Measurements from ENCODE around the gene PDCD4.

The PDCD4 gene

GRCh38 chr10:110847374-110847773 is 24.4 kb upstream of the PDCD4 start:
- Histone ChIP-seq H3K4me3 (ENCODE audit: low read depth in 1 of 2, low read length in 1 of 2) (no peak overlapping the region), H3K36me3 (no peaks in the 10 kb centered on the region), H3K27ac (no peak overlapping the region), H3K9me3 (no peaks in the 10 kb centered on the region), H3K4me1 (ENCODE audit: control insufficient read depth in 1 of 2, insufficient read depth in 1 of 2, low read depth in 1 of 2, low read length in 1 of 2) (peaks cover 19 to 39% of the 10 kb centered on the region in 2 experiments), H3K27me3 (no peaks in the 10 kb centered on the region)
- TF ChIP-seq CTCF (IDR thresholded peaks at IDR 0.05) = no peak

DNA sequence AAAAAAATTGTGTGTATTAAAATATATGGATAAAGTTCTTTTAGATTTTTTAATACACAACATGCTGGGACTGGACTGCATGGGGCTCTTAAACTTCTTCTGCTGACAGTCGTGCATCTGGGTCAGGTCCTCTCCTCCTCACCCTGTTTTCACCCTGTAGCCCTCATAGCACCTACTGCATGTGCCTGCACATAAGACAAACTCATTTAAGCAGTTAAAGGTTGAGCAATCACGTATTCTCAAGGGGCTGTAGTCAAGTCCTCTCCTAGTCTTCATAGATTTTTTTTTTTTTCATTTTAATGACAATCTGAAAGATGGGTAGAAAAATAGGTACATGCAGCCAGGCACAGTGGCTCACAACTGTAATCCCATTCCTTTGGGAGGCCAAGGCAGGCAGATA is 23.6 kb upstream of the PDCD4 start:
- Histone ChIP-seq H3K9me3 (no peaks in the 10 kb centered on the region), H3K4me1 (ENCODE audit: control insufficient read depth in 1 of 2, insufficient read depth in 1 of 2, low read depth in 1 of 2, low read length in 1 of 2) (peaks cover 19 to 42% of the 10 kb centered on the region in 2 experiments), H3K36me3 (no peaks in the 10 kb centered on the region), H3K27ac (no peak overlapping the region), H3K4me3 (ENCODE audit: low read depth in 1 of 2, low read length in 1 of 2) (no peak overlapping the region), H3K27me3 (no peaks in the 10 kb centered on the region)
- no peak for TF ChIP-seq CTCF (IDR thresholded peaks at IDR 0.05)

GRCh38 chr10:110850099-110850498 is 21.6 kb upstream of the PDCD4 start:
- Histone ChIP-seq H3K4me1 (ENCODE audit: control insufficient read depth in 1 of 2, insufficient read depth in 1 of 2, low read depth in 1 of 2, low read length in 1 of 2) (peaks cover 27 to 57% of the 10 kb centered on the region in 2 experiments), H3K27me3 (no peaks in the 10 kb centered on the region), H3K9me3 (no peaks in the 10 kb centered on the region), H3K27ac (no peak overlapping the region), H3K4me3 (ENCODE audit: low read depth in 1 of 2, low read length in 1 of 2) (no peak overlapping the region), H3K36me3 (no peaks in the 10 kb centered on the region)
- no peak for TF ChIP-seq CTCF (IDR thresholded peaks at IDR 0.05)

- no peaks in the 10 kb centered on the region for H3K27me3 ChIP-seq
- H3K4me3 ChIP-seq (ENCODE audit: low read depth in 1 of 2, low read length in 1 of 2) = no peak overlapping the region
- H3K9me3 ChIP-seq = no peaks in the 10 kb centered on the region
- peak overlapping the region; percentile 9 for H3K27ac ChIP-seq
- TF ChIP-seq CTCF (IDR thresholded peaks at IDR 0.05) = no peak
- no peaks in the 10 kb centered on the region for H3K36me3 ChIP-seq
- H3K4me1 ChIP-seq (ENCODE audit: control insufficient read depth in 1 of 2, insufficient read depth in 1 of 2, low read depth in 1 of 2, low read length in 1 of 2) = peaks cover 27 to 59% of the 10 kb centered on the region in 2 experiments
Observed at GRCh38 chr10:110851020-110851612, 20.6 kb upstream of the PDCD4 start.

DNA sequence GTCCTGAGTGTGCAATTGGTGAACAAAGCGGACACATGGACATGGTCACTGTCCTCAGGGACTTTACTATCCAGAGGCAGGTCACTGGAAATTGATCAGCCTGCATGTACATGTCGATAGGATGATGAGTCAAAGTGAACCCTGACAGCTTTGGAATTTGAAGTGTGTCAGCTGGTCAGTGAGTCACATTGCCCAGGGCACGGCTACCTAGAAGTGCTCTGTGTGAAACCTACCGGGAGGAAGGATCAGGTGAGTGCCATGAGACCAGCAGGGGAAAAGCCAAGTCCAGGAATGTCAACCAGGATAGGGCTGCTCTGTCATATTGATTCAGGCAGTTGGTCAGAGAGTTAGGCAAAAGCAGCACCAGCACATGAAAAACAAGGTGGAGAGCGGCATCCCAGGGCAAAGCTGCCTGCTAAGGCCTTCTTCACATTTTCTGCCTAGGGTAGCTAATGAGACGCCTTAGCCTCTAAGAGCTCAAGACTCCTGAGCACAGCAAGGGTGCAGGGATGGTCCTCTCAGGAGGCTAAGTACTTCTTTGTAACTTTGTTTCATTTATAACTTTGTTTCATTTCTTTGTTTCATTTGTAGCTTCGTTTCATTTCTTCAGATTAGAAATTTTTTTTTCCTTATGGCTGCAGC is 19.4 kb upstream of the PDCD4 start:
- Histone ChIP-seq H3K4me3 (ENCODE audit: low read depth in 1 of 2, low read length in 1 of 2) (no peak overlapping the region), H3K27ac (no peak overlapping the region), H3K9me3 (no peaks in the 10 kb centered on the region), H3K4me1 (ENCODE audit: control insufficient read depth in 1 of 2, insufficient read depth in 1 of 2, low read depth in 1 of 2, low read length in 1 of 2) (peaks cover 31 to 58% of the 10 kb centered on the region in 2 experiments), H3K27me3 (no peaks in the 10 kb centered on the region), H3K36me3 (no peaks in the 10 kb centered on the region)
- TF ChIP-seq CTCF (IDR thresholded peaks at IDR 0.05) = no peak

All from neutrophil (primary cell).